Astrocyte of the cerebellum (primary cell): ENCODE measurements around the gene CCDC192.
A peak's percentile ranks its signal among the peaks of the same experiment; 100 is the strongest.

Source experiments
- DNase-seq: peaks from one replicate; pipeline ENCODE4 v3.0.0-alpha.2; 2011; ENCODE audit warnings: low read depth
- H3K4me3 ChIP-seq: 2 replicates; pipeline ENCODE4 v1.5.1; 2011; ENCODE audit warnings: mild to moderate bottlenecking, low read depth, low read length, moderate library complexity
- CTCF ChIP-seq: IDR thresholded peaks from 2 replicates; pipeline ENCODE4 v1.5.1; 2012; ENCODE audit warnings: low read length, low read depth, moderate library complexity, mild to moderate bottlenecking; ENCODE audit errors: missing control alignments
- in situ Hi-C: cut with HindIII; loops from 2 replicates; pipeline ENCODE4 v1.10.0; 2017; ENCODE audit warnings: low sequenced_read_pairs

CCDC192 gene

GRCh38 chr5:127864511-127864910 is 161.3 kb downstream of the CCDC192 start:
- no peak overlapping the region for H3K4me3 ChIP-seq
- in situ Hi-C loops, result no loop called here
- no peak for DNase-seq
- no peak for TF ChIP-seq CTCF

- no peak for DNase-seq
- in situ Hi-C loops, result no loop called here
- H3K4me3 ChIP-seq, result no peak overlapping the region
- peak; percentile 7 for TF ChIP-seq CTCF
Observed at GRCh38 chr5:127865273-127865672, 162.1 kb downstream of the CCDC192 start.

GRCh38 chr5:127867022-127867783 is 164.0 kb downstream of the CCDC192 start:
- H3K4me3 ChIP-seq, result no peak overlapping the region
- in situ Hi-C loops, result no loop called here
- no peak for TF ChIP-seq CTCF
- DNase-seq, result no peak

- in situ Hi-C loops, result no loop called here
- H3K4me3 ChIP-seq, result no peak overlapping the region
- DNase-seq, result no peak
- TF ChIP-seq CTCF, result no peak
Observed at GRCh38 chr5:127870914-127871313, 167.7 kb downstream of the CCDC192 start.

- no peak for TF ChIP-seq CTCF
- no peak overlapping the region for H3K4me3 ChIP-seq
- no peak for DNase-seq
- in situ Hi-C loops, result no loop called here
Observed at GRCh38 chr5:127871503-127872153, 168.4 kb downstream of the CCDC192 start.

- no peak for TF ChIP-seq CTCF
- in situ Hi-C loops, result no loop called here
- DNase-seq, result no peak
- H3K4me3 ChIP-seq, result no peak overlapping the region
Observed at GRCh38 chr5:127872494-127872893, 169.3 kb downstream of the CCDC192 start.
